GM21381 (cell line): ENCODE results near the gene NRCAM.
"Not testable (repeated sequence)": the region's sequence is repeated elsewhere in the genome, so short reads cannot be mapped to it uniquely, and the experiment has no call there.

ENCODE experiments used
- ATAC-seq: cut with Tn5 transposase; IDR thresholded peaks from one replicate; pipeline ENCODE4 v1.9.1; 2021; ENCODE audit warnings: mild to moderate bottlenecking, moderate library complexity; ENCODE audit not compliant: unreplicated experiment

The NRCAM gene

DNA sequence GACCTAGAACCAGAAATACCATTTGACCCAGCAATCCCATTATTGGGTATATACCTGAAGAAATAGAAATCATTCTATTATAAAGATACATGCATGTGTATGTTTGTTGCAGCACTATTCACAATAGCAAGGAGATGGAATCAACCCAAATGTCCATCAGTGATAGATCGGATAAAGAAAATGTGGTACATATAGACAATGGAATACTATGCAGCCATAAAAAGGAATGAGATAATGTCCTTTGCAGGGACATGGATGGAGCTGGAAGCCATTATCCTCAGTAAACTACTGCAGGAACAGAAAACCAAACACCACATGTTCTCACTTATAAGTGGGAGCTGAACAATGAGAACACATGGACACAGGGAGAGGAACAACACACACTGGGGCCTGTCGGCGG lies 196.8 kb downstream of the NRCAM start:
- not testable (repeated sequence) for ATAC-seq

DNA sequence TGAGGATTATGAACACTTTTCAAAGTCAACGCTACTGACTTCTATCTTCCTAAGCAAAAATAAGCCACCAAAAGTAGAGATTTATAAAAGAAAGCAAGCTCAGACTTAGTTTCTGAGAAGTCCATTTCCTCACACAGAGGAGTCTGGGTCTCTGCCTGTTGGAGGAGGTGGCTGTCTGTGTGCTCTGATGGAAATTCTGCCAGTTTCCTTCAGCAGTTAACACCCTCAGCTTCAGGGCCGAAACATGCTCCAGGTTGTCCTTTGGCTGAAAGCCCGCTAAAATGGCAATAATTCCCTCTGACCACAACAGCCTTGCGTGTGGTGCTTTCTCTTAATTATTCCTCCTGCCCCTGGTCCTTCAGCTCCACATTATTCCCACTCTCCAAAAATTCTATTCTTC lies 198.3 kb downstream of the NRCAM start:
- no peak for ATAC-seq

DNA sequence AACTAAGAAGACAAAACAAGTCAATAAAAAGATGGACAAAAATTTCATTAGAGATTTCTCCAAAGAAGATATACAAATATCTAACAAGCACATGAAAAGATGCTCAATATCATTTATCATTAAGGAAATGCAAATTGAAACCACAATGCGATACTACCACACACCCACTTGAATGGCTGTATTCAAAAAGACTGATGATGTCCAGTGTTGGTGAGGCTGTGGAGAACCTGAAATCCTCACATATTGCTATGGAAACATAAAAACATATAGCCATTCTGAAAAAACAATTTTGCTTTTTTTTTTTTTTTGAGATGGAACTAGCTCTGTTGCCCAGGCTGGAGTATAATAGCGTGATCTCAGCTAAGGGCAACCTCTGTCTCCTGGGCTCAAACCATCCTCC lies 202.0 kb downstream of the NRCAM start:
- ATAC-seq, result no peak

DNA sequence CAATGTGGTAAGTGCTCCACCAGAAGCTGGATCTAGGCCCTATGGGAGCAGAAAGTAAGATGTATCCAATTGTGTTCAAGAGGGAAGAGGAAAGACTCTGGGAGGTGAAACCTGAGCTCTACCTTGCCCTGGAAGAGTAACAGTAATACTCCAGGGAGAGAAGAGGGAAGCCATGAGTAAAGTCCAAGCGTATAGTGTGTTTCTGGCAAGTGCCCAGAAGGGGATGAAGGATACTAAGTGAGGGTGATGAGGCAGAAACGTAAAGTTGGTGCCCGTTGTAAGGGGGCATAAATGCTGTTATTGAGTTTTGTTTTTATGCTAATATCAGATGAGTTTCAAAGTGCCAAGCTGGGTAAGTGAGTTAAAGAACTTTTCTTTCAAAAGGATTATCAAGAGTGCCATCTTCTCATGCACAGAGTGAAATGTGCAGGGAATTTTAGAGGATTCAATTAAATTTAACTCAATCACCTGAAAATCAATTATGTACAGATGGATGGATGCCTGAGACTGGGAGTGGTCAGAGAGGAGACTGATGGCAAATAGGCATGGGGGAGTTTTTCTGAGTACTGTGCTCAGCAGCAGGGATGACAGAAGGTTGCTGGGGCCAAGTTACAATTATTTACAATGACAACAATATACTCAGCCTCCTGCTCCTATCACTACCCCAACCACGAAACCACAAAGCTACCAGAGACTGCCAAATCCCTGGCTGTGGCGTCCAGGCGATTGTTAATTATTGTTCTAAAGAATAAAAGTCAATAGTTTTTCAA lies 202.8 kb downstream of the NRCAM start:
- ATAC-seq, result no peak

DNA sequence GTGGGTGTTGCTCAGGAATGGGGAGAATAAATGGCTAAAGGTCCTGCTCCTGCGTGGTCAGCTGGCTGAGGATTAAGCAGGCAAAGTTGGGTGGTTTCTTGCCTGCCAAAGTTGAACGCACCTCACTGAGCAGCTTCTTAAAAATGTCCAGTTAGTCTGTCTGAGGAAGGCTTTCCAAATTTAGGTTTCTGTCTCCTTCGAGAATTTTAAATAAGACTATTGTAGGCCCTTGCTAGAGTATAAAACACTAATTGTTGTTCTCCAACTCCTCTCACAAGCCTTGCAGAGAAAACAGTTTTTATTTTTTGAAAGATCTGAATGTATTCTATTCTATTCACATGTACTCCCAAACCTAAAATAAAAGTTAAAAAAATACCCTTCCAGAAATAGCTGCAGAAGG lies 204.1 kb downstream of the NRCAM start:
- ATAC-seq, result no peak

DNA sequence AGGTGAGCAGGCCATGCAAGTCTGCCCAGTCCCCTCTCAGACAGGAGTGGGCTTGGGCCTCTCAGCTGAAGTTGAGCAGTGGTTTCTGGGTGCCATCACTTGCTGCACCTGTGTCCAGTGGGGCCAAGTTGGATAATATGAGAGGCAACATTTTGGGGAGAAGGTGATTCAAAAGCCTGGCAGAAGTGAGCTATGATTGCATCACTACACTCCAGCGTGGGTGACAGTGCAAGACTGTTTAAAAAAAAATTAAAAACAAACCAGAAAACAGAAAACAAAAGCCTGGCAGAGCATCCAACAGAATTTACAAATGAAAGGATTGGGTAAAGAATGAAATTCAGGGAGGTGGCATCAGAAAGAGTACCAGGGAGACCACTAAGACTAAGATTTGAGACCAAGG lies 204.5 kb downstream of the NRCAM start:
- no peak for ATAC-seq

DNA sequence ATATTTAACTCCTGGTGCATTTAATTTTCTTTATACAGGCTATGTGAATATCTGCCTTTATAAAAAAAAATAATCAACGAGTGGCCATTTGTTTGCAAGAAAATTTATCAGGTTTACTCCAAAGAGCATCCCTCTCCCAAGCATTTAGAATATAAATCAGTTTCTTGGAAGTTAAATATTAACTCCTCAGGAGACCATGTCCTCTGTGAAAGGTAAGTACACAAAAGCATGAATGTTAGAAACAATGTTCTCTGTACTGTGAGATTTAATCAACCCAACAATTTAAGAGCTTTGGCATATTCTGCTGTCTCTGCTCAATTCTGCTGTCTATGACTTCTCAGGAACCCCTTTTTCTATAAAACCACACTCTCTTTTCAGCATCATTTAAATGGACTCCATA lies 206.8 kb downstream of the NRCAM start:
- ATAC-seq, result no peak

DNA sequence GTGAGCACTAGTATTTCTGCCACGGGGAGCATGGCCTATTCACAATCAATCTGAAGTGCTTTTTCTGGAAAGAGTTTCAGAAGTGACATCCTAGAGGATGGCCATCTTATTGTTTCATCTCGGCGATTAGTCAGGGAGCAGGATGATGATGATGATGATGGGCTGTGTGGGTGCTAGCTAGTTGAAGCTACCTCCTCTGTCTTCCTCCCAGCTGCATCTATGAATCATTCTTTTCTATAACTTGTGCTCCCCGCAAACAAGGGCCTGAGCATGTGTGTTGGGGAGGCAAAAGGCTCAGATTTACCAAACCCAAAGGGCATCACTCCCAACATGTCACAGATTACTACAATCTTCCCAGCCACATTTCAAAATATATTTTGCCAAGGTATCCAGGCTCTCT lies 207.4 kb downstream of the NRCAM start:
- ATAC-seq, result no peak

DNA sequence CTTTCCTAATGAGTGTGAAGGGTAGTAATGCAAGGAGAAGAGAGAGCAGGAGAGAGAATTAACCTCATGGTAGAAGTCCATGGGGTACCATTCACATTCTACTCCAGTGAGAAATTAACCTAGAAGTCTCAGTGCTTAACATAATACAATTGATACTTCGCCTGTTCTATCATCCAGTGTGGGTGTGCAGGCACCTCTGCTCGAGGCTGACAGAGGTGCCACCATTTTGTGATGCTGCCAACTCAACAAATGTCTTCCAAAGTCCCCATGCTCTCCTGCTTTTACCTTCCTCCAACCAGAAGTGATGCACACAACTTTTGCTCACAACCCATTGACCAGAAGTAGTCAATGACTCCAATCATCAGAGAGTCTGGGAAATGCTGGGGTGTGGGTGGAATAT lies 207.8 kb downstream of the NRCAM start:
- ATAC-seq, result no peak

DNA sequence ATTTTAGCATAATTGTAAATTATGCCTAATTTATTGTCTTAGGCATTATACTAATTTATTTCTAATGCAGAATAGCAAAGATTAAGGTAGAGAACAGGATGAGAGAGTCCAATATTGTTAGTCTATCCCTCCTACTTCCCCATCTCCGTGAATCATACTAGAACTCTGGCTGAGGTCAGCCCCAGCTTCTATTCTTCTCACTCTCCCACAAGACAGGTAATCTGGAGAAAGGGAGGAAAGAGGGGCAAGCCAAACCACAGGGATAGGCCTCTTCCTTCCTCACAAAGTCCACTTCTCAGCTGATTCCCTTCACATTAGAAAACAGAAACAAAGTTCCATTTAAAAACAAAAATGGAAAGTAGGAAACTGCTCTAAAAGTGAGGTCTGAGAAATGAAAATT lies 208.6 kb downstream of the NRCAM start:
- no peak for ATAC-seq

DNA sequence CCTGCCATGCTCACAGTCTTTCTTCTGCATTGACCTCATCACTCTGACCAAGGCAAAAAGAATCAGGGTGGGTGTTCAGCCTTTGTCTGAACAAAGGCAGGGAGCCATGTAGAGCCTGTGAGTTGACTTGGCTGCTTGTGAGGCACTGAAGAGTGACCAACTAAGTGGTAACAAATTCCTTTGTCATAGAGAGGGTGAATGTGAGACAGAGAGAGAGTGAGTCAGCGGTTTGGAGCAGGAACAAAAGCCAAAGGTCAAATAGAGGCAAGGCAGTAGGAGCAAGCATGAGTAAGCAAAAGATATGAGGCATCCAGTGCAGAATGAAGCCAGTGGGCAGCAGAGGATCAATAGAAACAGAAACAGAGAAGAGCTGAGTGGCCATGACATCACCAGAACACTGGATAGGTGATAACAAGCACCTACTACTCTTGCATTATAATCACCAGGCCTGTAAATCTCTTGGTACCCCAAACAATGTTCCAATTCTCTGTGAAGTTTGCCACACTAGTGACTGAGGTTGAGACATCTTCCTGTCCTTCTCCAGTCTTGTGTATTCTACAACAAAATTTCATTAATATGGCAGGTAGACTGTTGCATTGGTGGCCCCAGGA lies 209.9 kb downstream of the NRCAM start:
- ATAC-seq, result peak; percentile 73

DNA sequence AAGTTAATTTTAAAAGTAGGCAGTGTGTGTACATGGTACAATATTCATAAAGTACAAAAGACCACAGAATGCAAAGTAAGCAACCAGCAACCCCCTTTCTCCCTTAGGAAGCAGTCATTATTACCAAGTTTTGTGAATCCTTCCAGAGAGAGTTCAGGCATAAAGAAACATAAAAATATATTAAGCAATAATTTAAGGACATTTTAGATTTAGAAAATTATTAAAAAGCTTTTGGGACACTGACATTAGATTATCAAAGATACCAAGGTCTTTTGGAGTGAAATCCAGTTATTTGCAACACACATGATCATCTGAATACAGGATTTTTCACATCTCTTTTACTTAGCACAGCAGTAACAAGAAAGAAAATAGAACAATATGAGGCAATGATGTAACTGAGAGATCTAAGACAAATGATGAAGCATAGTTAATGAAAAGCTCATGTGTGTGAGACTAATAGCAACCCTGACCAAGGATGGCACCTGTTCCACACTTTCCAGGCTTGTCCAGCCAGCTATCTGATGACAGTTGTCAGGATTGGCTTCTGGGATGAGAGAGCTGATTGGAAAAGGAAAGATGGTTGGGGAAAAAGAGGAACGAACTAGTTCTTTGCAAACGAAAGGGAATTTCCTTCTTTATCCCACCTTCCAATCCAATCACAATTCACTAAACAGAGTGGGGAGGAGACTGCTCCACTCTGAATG lies 210.6 kb downstream of the NRCAM start:
- no peak for ATAC-seq

DNA sequence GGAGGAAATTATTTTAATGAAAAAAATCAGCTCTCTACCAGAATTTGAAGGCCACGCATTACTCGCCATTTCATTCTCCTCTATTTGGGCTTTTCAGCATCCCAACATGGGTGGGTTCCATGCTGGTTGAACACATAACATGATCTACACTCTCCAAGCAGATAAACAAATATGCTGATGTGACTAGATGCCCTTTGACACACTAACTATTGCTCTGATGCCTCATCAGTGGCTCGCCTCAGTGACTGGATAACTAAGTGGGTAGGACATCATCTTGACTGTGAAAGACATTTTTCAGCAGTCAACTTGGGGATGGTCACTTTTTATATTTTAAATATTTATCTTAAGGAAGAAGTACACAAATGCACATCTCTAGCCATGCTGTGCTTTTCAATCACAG lies 212.1 kb downstream of the NRCAM start:
- no peak for ATAC-seq

DNA sequence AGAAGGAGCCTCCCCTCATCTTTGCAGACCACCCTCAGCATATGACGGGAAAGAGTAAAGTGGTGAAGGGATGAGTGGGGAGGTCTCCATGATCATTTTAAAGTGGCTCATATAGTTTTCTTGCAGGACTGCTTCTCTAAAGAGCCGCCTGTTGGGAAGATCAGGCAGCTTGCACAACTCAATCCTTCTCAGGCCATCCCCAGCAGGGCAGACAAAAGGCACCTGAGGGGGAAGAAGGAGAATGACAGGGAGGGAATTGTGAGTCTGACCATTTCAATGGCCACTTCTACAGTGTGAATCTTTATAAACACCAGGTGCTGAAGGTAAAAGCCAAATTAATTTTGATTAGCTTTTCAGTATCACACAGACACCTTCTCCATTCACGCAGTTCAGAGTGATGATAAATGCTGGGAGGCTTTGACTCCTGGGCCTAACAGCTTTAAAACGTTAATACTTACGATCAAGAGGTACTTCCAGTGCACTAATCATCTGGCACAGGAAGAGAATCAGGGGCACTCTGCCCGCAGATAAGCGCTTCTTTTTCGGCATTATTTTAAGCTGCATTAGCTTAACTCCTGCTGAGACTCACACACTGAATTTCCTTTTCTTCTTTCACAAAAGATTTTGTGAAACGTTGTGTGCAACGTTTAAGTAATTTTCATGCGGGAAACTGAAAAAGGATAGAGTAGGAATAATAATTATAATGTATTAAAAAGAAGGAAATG lies 216.6 kb downstream of the NRCAM start:
- no peak for ATAC-seq

DNA sequence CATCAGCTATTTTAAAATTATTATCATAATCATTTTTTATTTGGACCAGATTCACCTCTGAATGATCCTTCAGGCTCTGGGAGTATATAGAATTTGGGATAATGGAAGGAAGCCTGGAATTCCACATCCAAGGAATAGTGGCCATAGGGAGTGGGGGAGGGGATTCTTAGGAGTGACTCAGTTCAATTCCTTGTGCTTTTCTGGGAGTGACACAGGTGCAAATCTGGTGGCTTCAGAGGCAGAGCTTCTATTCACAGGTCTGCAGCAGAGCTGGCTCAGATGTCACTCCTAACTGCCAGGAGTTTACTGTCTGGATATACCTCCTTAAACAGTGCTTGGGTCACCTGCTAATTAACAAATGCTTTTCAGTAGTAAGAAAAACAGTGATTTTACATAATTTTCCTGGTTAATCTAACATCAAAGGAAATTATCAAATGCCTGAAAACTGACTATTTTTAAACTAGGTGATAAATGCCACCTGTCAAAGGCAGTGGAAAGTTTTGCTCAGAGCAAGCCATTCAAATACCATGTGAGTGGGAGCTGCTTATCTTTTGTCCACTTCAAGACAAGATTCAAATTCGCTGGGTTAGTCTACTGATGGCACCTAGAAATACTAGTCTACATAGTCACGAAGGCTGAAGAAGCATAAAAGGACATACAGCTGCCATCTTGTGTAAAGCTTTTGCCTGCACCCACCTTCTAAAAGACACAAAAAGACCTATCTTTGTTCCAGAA lies 219.4 kb downstream of the NRCAM start:
- ATAC-seq, result no peak

DNA sequence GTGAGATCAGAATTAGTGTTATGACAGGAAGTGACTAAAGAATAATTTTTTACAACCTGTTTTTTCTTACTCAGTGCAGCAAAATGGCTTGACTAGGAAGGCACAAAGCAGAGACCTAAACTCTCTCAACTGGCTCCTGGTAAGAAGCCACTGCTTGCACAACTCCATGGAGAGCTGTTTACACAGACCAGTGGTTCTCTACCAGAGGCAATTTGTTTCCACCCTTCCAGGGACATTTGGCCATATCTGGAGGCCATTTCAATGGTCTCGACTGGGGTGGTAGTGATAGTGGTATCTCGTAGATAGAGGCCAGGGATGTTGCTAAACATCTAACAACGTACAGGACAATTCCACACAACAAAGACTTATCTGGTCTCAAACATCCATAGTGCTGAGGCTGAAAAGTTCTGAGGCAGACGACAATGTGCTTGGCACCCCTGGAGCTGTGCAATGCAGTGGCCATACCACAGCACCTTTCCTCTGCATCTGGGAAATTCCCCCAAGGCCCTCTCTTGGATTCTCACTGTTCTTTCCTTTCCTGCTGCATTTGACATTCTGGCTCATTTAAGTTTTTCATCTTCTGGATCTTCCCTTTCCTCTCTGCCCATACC lies 220.7 kb downstream of the NRCAM start:
- ATAC-seq, result no peak

DNA sequence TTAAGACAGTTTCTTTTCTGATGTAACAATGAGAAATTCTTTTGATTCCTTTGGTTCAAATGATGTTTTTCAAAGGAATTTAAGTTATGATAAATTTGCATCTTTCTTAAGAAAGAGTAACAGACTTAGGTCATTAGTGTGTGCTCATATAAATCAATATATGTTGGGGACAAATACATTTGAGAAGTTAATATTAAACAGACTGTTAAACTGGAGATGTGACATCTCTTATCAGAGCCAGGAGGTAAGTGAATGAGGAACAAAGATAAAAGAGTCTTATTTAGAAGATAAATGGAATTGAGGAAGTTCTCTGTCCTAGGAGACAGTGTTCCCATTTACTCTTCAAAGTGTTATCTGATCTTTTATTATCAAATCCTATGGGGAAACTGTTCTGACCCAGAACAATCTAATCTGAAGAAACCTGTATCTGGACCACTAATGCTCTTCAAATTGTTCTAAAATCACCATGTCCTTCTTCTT lies 221.2 kb downstream of the NRCAM start:
- no peak for ATAC-seq

DNA sequence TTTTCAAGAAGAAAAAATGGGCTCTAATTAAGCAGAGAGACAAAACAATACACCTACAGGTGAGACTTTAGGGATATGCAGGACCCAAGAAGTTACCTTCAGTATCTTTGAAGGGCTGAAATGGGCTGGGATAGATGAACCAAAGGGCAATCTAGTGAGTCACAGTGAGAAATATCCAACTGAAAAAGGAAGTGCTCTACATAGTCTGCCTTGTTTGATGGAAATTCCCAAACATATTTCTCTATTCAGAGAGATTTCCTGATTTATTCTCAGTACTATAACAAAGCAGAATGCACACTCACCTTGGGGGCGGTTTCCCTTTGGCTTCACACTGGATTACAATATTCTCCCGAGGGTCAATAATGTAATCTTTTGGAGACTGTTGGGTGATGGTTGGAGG lies 222.0 kb downstream of the NRCAM start:
- no peak for ATAC-seq

DNA sequence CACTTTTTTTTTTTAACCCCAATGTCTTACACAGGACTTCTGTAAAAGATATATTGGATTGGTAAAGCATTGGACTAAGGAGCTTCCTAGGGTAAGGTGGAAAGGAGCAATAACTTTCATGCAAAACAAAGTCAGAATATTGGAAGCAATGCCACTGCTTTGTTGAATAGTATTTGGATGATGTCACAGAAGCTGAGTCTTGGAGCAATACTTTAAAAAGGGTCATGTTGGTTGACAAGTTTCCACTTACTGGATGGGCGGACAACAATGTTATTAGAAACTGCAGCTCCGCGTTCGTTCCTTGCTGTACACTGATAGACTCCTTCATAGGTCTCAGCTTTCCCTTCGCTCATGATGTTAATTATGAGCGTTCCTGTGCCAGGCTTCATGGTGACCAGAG lies 224.2 kb downstream of the NRCAM start:
- ATAC-seq, result no peak

DNA sequence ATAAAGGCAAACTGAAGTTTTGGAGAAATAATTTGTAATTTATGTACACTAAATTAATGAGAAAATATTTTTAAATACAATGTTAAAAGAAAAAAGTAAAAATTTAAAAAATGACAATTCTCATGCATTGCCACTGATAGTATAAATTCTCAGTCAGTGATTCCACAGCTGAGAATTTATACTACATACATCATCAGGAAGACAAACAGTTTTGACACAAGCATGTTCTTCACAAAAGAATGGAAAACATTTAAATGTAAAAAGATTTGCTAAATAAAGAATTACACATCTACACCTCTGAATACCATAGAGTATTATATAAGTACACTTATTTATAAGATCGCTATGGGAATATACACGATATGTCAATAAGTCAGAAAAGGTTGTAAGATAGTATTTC lies 225.0 kb downstream of the NRCAM start:
- ATAC-seq, result no peak
